ENCODE results near the gene MSRB3.
"Not testable (repeated sequence)": the region's sequence is repeated elsewhere in the genome, so short reads cannot be mapped to it uniquely, and the experiment has no call there.

The MSRB3 gene

DNA sequence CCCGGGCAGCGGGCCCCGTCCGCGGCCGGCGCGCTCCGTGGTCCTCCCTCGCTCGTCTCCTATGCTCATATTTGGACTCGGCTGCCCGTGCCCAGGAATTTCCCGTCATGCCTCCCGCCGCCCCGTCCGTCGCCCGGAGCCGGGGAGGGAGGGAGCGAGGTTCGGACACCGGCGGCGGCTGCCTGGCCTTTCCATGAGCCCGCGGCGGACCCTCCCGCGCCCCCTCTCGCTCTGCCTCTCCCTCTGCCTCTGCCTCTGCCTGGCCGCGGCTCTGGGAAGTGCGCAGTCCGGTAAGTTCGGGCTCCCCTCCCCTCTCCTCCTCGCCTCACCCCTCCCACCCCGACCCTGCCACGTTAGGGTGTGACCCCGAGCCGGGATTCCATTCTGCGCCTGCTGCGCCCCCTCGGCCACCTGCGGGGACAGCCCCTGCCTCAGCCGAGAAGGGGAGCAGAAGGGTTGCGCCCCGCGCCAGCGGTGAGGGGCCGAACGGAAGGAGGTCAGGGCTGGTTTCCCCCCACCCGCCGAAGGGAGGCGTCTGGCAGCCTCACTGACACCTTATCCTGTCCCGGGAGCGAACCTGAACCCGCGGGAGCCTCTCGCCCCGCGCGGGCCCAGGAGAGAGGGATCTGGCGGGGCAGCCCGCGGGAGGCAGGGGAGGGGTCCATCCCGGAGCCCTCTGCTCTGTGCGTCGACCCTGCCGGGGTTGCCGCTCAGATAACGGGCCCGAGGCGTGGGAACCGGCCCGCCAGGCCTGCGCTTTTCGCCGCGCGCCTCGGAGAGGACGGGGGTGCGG is at the start of gene MSRB3:
TSS of gene MSRB3 (plus strand) at position 108 of the 793 bp plus-strand sequence. CDS start 29,897 bp downstream, outside the sequence.
- DNase-seq = peak; percentile 14

DNA sequence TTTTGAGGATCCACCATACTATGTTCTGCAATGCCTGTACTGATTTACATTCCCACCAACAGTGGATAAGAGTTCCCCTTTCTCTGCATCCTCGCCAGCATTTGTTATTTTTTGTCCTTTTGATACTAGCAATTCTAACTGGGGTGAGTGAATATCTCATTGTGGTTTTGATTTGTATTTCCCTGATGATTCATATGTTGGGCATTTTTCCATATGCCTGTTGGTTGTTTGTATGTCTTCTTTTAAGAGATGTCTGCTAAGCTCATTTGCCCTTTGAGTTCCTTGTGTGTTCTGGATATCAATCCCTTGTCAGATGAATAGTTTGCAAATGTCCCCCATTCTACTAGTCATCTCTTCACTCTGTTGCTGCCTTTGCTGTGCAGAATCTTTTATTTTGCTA is 49.0 kb upstream of the MSRB3 start:
- DNase-seq = no peak

DNA sequence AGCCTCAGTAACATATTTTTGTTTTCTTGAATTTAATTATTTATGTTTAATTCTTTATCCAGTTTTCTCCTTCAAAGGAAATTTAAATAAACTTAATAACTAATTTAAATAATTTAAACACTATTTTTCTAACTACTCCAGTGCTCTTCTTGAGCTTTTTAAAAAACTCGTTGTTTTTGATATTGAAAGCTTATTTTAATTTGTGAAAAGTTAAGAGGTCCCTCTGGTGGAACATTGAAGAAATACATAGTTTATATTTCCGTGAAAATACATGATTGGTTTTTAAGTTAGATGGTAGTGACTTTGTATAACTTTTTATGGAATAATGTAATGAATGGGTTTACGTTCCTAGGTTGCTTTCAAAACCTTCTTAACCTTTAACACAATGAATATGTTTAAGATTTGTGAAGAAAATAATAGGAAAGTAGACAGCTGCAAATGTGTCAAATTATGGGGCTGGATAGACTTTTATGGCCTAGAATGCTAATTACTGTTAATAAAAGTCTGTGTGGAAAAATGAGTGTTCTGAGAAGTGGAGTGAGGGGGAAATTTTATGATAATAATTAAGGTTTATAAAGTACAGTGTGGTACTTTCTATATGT is 45.9 kb upstream of the MSRB3 start:
- no peak for DNase-seq

DNA sequence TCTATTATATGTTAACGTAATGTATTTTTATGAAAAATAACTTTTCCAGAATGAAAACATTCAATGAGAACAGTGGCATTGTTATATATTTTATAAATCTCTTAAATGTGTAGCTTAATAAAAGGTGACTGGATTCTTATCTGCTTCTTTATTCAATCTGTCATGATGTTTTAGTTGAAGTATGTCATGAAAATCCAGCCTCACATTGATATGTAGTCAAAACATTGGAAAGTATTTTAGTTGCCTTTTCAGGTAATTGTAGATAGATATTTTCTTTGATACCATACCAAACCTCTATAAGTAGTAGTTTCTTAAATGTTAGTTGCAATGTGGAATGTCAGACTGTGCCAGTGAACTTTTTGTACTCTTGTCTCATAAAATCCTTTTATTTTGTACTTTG is 41.3 kb upstream of the MSRB3 start:
- DNase-seq = no peak

DNA sequence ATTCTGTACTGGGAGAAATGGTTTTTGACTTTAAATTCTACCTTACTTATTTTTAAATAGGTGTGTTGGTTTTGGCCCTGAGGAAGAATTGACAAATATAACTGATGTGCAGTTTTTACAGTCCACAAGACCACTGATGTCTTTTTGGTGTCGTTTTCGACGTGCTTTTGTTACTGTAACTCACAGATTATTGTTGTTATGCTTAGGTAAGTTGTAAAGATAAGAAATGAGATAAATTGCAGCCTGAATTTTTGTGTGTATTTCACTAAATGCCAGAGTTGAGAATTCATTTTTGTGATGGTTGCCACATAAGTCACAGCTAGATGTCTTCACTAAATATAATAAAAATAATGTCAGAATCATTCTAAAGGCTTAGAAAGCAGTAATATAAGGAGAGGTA is 39.9 kb upstream of the MSRB3 start:
- DNase-seq = no peak

DNA sequence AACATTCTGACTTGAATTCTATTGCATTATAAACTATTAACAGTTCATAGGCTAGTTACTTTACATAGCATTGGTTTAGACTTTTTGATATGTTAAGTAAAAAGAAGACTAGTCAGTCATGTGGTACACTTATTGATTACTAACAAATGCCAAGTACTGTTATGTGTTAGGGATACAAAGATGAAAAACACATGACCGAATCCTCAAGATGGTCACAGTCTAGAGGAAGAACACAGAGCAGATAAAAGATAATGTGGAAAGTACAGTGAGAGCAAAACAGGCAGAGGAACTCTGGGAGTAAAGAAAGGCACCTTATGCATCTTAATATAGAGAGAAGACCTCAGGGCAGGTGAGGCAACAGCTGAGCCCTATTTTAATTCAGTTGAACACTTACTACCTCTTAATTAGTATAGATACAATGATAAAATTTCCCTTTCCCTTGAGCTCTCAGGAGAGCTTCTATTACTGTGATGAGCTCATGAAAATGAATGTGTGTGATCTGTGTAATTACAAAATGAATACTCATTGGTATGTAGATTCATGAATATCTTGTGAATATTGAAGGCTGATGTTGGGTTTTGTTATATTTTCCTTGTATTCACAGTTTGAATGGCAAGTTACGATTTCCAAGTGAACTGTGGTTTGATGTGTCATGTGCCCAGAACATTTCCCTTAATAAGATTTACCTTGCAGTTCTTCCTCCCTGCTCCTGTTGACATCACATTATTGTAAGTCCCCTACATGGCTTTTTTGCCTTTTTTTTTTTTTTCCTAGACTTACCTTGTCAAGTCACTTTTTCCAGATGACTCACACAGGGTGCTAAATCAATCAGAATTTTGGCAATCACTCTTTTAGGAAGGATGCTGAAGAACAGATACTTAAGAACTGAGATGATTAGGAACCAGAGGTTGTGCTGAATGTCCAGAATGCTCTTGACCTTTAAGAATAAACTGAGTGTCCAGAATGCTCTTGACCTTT is 29.5 kb upstream of the MSRB3 start:
- no peak for DNase-seq

DNA sequence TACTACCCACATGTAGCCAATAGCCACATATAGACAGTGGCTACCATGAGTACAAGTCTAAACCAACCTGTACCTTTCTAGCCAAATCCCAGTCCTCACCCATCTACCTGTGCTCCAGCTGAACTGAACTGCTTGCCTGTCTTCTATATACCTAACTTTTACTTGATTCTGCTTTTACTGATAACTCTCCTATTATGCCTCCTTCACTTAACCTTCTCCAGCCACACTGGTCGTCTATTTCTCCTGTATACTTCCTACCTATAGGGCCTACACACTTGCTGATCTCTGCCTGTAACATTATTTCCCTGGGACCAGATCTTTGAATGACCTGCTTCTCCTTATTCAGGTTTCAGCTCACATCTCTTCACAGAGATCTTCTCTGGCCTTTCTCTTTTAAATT is 26.0 kb upstream of the MSRB3 start:
- DNase-seq = no peak

DNA sequence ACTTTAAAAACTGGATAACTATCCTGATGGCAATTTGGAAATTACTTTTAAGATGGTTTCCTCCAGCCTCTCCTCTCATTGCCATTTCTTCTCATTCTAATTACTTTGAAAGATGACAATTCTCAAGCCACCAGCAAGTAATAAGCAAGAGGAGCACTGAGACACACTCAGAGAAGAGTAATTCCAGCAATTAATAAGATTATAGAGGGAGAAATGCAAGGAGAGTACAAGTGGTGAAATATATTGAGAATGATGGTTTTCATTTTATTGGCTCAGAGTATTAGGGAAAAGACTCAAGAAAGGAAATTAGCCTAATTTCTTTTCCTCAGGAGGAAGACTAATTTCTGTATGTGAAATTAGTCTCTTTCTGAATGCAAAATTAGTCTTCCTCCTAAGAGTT is 20.5 kb upstream of the MSRB3 start:
- no peak for DNase-seq

DNA sequence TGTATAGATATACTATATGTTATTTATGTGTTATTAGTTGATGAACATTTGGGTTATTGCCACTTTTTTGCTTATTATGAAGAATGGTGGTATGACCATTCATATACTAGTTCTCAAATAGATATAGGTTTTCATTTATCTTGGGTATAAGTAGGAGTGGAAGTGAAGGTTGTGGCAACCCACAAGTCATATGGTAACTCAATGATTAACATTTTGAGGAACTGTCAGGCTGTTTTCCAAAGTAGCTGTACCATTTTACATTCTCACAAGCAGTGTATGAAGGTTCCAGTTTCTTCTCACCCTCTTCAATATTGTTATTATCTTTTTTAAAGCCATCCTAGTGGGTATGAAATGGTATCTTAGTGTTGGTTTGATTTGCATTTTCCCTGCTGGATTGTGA is 19.0 kb upstream of the MSRB3 start:
- DNase-seq = no peak

DNA sequence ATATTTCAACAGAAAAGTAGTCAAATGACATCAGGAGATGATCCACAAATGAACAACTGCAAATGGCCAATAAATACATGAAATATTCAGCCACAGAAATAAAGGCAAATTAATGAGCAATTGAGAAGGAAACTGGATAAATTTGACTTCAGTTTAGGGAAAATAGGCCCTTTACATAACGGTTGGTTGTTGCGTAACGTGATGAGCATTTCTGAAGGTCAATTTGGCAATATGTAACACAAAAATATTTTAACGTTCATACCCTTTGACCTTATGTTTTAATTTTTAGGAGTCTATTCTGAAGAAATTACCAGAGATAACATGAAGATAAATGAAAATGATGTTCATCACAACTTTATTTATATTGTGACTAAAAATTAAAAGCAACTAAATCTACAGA is 14.7 kb upstream of the MSRB3 start:
- no peak for DNase-seq

DNA sequence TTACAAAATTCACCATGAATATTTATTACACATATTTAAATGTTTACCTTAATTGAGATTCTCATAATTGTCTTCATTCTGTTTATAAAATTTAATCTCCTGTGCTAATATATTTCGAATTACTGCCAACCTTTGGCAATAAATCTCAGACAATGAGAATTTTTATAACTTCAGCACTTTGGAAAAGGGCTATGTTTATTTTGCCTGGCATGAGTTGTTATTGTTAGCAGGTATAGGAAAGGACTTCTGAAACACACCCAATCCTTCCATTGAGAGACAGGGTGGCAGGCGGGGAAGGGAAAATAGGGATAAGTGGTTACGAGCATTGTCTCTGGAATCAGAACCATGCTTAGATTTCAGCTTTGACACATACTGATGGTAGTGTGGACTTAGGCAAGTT is 12.1 kb upstream of the MSRB3 start:
- no peak for DNase-seq

DNA sequence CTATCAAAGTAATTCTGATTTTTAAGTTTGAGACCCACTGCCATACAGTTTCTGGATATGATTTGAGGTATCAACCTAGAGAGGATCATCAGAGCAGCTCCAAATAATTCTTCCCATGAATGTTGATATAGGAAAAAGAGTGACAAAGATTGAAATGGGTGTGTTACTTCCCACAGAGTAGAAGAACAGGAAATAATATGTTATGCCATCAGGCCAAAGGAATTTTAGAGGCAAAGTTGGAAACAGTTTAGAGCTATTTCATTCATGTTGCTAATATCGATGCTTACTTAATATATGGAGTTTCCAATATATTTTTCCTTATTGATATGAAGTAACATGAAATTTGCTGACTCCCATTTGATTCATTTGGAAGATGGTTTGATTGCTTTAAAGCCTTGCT is 8.9 kb upstream of the MSRB3 start:
- DNase-seq = no peak

DNA sequence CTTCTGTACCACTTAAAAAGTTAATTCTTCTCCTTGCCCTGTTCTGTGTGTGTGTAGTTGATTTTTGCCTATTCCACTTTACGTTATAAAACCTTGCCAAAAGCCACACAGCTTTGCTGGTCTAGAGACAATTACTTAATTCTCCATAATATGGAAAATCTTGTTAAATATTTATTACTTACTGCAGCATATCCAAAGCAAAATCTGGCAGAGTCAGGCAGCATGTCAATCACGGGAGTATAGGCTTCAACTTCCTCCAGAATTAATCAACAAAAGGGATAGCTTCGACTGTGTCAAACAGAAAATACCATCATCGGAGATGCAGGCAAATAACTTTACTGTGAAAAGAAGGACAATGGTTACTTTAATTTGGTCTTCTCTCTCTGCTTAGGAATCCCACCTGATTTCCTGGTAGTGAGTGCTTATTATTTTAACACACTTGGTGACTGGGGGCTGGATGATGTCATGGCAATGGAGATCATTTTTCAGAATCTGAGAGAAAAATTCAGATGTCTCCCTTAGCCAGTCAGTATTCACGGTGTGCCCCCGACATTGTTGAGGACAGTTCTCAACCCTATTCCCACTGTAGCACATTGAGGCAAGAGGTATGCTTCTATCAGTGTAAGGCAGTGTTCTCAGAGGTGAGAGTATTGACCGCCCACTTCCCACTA is 3.7 kb upstream of the MSRB3 start:
- DNase-seq = no peak

DNA sequence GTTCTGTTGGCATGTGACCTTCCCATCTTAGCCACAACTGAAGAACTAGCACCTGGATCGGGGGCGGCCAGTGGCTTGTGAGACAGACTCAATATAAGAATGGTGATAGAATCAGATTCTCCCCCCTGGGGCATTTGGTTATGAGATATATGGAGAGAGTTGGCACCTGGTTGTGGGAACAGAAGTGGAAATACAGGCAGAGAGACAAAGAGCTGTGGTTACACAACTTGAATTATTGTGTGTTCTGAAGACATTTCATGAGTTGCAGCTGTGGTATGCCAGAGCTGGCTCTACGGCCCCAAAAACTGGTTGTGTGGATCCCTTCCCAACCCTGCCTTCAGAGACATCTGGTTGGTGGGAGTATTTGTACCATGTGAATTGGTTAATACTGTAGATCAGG is 2.9 kb upstream of the MSRB3 start:
- DNase-seq = no peak

DNA sequence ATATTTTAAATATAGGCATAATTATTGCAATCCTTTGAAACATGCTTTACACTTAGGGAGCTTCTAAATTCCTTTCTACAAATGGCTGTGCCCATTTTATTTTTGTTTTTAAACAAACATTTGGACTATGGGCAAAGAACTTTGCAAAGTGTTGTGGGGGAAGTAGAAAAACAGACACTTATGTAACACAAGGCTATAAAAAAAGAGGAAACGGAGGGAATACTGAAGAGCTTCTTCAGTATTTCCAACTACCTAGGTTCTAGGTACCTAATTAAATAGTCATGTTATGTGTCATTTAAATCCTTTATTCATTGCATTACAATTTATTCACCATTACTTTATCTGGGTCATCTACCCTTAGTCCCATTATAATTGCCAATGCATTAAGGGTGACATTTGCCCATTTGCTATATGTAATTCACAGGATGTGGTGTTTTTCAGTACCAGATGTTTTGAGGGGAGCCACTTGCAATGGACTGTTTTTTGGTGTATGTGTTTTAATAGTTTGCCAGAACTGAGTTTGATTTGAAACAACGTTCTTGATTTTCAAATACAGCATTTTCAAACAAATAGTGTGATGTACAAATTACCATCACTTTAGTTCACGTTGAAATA is 1.5 kb upstream of the MSRB3 start:
- DNase-seq = no peak

DNA sequence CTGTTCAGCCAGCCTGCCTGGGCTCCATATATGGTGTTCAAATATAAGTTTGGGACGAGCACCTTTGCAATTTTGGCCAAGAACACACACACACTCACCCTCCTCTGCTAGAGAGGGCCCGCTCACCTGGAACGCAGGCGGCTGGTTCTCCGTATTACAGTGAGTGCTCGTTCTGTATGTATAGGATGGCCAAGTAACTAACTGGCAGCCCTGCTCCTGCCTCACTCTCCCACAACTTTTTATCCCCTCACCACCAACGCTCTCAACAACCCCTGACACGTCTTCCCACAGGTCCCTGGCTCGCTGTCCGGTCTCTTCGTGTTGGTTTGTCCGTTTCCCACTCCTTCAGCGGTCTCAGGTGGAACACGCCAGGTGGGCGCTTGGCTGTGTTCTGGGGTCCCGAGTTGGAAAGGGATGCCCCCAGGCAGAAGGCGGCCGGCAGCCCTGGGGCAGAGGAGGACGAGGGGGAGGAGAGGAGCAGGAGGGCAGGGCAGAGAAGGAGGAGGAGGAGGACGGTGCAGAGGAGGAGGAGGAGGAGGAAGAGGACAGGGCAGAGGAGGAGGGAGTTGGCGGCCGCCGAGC is 398 bp upstream of the MSRB3 start:
- no peak for DNase-seq

DNA sequence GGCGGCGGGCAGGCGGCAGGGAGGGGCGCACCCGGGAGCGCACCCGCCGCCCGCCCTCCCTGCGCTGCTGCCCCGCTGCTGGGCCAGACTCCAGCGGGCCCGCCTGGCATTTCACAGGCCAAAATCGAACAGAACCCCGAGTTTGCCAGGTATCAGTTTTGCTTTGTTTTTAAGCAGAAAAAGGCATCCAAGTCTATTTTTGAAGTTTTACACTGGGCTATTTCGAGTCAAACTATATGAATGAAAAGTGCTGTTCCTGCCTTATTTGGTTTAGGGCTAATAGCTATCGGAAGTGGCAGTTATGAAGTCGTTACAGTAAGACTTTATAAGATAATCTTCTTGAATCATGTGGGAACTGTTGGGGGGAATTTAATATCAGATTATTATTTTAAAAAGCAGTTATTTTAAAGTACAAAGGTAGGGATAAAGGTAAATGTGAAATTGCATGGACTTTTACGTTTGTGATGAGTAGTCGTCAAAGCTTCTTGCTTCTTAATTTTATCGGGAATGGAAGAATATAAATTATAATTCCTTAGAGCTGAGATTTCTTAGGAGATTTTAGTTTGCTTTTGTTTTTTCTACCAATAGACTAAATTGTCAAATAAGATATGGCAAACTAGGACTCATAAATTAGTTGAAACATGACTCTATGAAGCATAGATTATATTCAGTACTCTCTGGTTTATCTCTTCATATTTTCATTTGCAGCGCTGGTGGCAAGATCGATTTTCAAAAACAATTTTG is 1.1 kb downstream of the MSRB3 start:
- DNase-seq = no peak

DNA sequence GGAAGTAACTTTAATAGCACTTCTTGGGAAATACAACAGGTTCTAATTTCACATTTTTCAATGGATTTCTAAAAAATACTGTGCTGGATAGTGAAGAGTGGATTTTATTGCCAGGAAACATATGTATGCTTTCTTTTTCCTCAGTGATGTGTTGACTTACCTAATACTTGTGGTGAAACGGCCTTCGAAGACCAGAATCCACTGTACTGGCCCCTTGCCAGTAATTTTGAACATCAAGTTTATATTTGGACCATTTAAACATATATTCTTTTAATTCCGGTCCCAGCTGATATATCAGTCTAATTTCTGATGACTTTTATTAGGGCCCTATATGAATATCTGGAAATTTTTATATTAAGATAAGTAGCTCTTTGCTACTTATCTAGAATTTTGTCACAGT is 1.8 kb downstream of the MSRB3 start:
- DNase-seq = no peak

DNA sequence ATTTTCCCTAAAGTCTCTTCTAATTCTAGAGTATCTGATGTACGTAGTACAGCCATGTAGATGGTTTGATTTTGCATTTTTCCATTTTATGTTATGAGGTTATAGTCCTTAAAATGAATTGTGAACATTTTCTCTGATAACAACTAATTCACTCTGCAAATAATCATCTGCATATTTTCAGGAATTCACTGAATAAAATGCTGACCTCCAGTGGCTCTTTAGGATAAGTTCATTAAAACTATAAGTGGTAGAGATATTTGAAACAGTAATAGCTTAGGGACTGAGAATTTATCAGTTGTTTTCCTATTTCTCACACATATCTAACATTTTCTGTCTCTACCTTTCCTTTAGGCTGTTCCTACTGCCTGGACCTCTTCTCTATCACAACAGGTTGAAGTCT is 4.4 kb downstream of the MSRB3 start:
- DNase-seq = no peak

DNA sequence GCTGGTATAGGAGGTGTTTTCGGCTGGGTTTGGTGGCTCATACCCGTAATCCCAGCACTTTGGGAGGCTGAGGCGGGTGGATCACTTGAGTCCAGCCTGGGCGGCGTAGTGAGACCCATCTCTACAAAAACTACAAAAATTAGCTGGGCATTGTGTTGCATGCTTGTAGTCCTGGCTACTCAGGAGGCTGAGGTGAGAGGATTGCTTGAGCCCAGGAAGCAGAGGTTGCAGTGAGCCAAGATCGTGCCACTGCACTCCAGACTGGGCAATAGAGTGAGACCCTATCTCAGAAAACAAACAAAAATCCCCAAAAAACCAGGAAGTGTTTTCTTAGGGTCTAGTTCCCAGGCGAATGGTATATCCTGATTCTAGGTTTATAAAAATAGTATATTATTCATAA is 7.0 kb downstream of the MSRB3 start:
- not testable (repeated sequence) for DNase-seq

DNA sequence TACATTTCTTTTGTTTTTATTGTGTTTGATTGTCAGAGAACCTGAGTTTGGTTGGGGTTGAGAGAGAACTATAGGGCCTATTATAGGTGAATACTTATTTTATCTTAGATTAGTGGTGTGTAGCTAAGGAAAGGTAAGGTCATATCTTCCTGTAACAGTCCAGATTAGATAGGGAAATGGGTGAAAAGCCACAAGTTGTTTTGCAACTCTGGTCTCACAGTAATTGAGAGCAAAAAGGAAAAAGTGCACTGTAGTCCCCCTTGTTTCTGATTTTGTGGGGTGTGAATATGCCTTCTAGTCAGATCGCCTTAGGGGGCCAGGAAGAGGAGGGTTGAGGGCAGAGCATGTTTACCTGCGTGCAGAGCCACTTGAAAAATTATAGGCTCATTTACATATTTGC is 8.9 kb downstream of the MSRB3 start:
- no peak for DNase-seq

DNA sequence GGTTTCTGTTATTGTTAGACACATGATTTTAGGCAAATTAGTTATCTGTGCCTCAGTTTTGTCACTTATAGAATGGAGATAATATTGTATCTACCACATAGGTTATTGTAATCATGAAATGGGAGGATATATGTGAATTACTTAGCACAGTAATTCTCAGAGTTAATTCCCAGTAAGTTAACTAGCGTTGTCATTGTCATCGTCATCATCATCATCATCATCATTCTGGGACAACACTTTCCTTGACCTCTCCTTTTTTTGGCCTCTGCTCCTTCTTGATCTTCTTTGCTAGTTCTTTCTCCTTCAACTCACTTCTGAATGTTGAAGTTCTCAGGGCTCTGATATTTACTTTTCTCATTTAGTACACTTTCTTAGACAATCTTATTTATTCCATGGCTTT is 13.8 kb downstream of the MSRB3 start:
- no peak for DNase-seq
